GM12874 (cell line): ENCODE results near the gene TTLL8.

Experiments used
- CTCF ChIP-seq: IDR thresholded peaks from 2 replicates; pipeline ENCODE4 v1.5.1; 2011; ENCODE audit warnings: low read depth, mild to moderate bottlenecking, control low read depth, low read length, moderate library complexity; ENCODE audit not compliant: insufficient read depth

Gene TTLL8

GRCh38 chr22:50004918-50005317 lies 53.2 kb downstream of the TTLL8 start:
- TF ChIP-seq CTCF, result no peak

- TF ChIP-seq CTCF, result no peak
Measured at GRCh38 chr22:50002791-50003190, 55.3 kb downstream of the TTLL8 start.

- TF ChIP-seq CTCF, result no peak
Measured at GRCh38 chr22:50001388-50002231, 56.5 kb downstream of the TTLL8 start.

GRCh38 chr22:50000587-50001387 lies 57.3 kb downstream of the TTLL8 start:
- no peak for TF ChIP-seq CTCF

GRCh38 chr22:49999946-50000586 lies 58.0 kb downstream of the TTLL8 start:
- no peak for TF ChIP-seq CTCF

GRCh38 chr22:49999063-49999945 lies 58.8 kb downstream of the TTLL8 start:
- TF ChIP-seq CTCF, result no peak
